Measurements from ENCODE around the gene DACH1. TPM values are rescaled to one million over a fixed set of nuclear protein-coding genes. Genes with fewer than 3 reads are reported as not detected.
A peak's percentile ranks its signal among the peaks of the same experiment; 100 is the strongest.
"Not testable (repeated sequence)": the region's sequence is repeated elsewhere in the genome, so short reads cannot be mapped to it uniquely, and the experiment has no call there.

DACH1 gene
- polyA plus RNA-seq, 3 donors = 101 to 114 (median 109) TPM

DNA sequence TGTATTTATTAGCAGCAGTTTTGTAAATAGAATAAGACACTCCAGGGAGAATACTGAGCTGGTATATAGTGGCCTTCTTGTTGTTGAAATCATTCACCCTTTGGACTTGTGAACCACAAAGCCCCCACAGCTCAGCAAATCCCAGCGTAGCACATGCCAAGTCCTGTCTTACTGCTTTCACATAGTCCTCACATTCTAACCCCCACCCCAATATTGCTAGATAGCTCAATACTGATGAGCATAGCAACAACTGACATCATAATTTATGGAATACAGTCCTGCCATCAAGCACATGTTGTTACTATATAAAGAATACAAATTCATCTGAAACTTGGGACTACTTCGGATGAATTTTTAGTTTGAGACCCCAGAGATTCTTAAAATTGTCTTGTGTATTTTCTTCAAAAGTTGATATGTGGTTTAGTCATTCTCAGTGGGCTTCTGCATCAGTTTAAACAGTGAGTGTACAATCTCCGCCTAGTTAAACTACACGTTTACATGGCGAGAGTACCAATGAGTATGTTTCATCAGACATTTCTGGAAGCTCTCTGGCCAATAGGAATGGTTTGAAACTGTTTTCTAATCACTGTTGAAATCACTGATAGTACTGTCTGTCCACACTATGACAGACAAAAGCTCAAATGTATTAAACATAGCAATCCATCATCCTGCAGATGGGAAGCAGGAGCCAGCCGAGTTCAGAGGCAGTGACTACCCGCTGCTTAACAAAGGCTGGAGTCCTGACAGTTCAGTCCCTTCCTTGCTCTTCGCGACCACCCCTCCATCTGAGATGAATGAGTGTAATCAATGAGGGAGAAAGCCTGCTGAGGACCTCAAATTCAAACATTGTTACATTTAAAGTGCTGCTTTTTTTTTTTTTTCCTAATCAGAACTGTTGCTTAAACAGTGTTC is 15.2 kb downstream of the DACH1 start:
- no peak for DNase-seq (ENCODE audit: extremely low read depth in 1 of 11, low read depth in 9 of 11, low spot score in 4 of 11)

DNA sequence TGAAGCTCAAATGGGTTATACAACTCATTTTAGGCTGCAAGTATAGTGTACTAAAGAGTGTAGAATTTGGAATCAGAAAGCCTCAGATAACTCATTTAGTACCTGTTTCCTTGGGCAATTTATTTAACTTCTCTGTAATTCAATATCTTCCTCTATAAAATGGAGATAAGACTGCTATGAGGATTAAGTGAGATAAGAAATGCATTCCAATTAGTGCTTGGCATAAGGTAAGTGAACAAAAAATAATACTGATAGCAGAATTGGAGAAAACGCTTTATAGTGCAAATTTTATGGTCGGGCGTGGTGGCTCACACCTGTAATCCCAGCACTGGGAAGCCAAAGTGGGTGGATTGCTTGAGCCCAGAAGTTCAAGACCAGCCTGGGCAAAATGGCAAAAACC is 25.0 kb downstream of the DACH1 start:
- no peak for DNase-seq (ENCODE audit: extremely low read depth in 1 of 11, low read depth in 9 of 11, low spot score in 4 of 11)

- no peak for DNase-seq (ENCODE audit: extremely low read depth in 1 of 11, low read depth in 9 of 11, low spot score in 4 of 11)
Observed at GRCh38 chr13:71838842-71839241, 28.2 kb downstream of the DACH1 start.

- not testable (repeated sequence) for DNase-seq (ENCODE audit: extremely low read depth in 1 of 11, low read depth in 9 of 11, low spot score in 4 of 11)
Observed at GRCh38 chr13:71837582-71837981, 29.4 kb downstream of the DACH1 start.

GRCh38 chr13:71831716-71832115 is 35.3 kb downstream of the DACH1 start:
- DNase-seq (ENCODE audit: extremely low read depth in 1 of 11, low read depth in 9 of 11, low spot score in 4 of 11) = peak; percentile 35 to 72 (median 46)

- no peak for DNase-seq (ENCODE audit: extremely low read depth in 1 of 11, low read depth in 9 of 11, low spot score in 4 of 11)
Observed at GRCh38 chr13:71830736-71831135, 36.3 kb downstream of the DACH1 start.

DNA sequence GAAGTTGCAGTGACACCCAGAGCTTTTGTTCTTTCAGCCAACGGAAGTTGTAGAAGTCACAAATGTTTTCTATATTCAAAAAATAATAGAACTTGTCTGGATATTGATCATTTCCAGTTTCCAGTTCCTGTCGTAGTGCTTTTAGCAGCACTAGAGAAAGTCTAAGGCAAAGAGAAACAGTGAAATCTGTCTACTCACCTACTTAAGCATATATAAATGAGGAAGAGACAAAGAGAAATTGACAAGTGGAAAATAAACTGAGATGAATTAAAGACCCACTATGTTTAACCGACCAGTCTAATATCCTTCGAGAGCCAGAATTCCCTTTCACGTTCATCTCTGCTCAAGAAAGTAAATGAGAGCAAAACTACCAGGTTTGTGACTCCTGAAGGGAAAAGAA is 36.7 kb downstream of the DACH1 start:
- DNase-seq (ENCODE audit: extremely low read depth in 1 of 11, low read depth in 9 of 11, low spot score in 4 of 11) = no peak

- DNase-seq (ENCODE audit: extremely low read depth in 1 of 11, low read depth in 9 of 11, low spot score in 4 of 11) = no peak
Observed at GRCh38 chr13:71829547-71829946, 37.5 kb downstream of the DACH1 start.

DNA sequence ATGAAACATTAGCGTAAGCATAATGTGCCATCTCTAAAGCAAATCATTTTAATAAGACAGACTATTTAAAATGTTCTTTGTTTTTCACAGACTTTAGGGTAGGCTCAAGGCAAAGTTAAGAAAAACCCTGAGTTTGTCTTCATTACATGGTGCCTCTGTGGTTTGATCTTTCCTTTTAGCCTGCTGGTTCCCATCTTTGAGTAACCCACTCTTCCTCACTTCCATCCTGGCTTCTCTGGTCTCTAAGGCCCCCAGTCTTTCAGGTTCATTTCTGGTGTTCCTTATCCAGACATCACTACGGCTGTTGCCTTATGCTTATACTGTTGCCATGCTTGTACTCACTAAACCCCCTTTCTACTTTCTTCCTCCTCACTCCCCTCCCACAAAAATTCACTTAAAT is 38.4 kb downstream of the DACH1 start:
- no peak for DNase-seq (ENCODE audit: extremely low read depth in 1 of 11, low read depth in 9 of 11, low spot score in 4 of 11)

- DNase-seq (ENCODE audit: extremely low read depth in 1 of 11, low read depth in 9 of 11, low spot score in 4 of 11) = no peak
Observed at GRCh38 chr13:71828117-71828516, 38.9 kb downstream of the DACH1 start.

DNA sequence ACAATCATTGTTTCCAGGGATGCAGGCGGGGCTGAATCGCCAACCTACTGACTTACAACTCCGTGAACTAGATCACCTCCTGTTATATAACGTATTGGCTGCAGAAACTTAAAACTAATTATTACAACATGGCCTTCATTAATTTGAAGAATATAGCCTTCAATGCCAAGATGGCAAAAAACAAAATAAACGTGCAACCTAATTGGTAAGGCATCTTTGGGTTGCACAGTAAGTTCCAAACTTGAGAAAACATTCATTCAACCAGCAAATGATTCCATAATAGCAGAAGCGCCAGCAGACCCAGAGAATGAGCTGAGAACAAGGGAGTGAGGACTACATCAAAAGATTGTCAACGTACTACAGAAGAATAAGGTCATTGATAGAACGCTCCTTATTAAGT is 39.8 kb downstream of the DACH1 start:
- no peak for DNase-seq (ENCODE audit: extremely low read depth in 1 of 11, low read depth in 9 of 11, low spot score in 4 of 11)

- no peak for DNase-seq (ENCODE audit: extremely low read depth in 1 of 11, low read depth in 9 of 11, low spot score in 4 of 11)
Observed at GRCh38 chr13:71820699-71821098, 46.3 kb downstream of the DACH1 start.

DNA sequence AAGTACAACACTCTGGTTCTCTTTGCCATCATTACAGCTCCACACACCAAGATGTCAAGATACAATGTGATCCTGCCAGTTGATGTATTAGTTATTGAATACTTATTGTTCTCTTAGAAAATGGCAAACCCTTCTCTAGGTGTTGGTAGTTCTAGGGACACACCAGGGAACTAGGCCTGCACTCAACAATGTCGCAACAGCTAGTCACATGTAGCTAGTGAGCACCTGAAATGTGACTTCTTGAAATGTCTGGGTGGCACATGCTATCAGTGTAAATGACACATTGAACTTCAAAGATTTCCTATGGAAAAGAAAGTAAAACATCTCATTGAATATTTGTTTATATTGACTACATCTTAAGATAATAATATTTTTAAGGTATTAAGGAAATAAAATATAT is 49.7 kb downstream of the DACH1 start:
- DNase-seq (ENCODE audit: extremely low read depth in 1 of 11, low read depth in 9 of 11, low spot score in 4 of 11) = no peak

DNA sequence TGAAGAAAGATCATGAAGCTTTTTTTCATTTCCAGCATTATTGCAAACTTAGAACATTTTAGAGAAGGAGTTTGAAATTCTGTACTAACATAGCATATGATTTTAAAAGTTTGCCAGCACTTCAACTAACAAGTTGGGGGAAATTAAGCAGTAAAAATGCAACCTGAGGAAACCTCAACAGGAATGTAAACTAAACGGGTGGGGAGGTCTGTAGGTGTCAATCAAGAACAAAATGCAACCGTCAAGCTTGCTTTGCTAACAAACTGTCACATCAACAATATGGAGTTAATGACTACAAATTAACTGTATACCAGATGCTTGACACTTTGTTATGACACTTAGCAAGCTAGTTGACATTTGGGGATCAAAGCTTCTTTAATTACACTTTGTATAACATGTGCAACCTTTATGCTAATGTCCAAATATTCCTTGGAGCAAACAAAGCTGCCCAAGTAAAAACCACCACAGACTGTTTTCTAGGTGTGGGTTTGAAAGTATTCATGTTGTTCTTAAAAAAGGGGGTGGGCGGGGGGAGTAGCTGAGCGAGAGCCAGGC is 52.1 kb downstream of the DACH1 start:
- DNase-seq (ENCODE audit: extremely low read depth in 1 of 11, low read depth in 9 of 11, low spot score in 4 of 11) = no peak

DNA sequence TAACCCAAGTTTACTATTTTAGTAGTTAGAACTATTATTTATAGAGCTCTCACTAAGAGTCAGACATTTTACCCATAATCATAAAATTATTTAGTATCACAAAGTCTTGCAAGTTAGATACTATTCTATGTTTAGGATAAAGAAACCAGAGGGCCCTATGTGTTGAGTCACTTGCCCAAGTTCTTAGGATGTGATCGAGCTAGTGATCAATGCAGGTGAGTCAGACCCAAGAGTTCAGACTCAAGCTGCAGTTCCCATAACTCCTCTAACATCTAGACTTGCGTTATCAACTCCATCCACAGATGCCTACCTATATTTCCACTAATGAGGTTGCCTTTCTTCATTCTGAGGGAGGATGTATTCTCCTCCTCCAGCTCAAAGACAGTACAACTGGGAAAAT is 53.8 kb downstream of the DACH1 start:
- DNase-seq (ENCODE audit: extremely low read depth in 1 of 11, low read depth in 9 of 11, low spot score in 4 of 11) = no peak

DNA sequence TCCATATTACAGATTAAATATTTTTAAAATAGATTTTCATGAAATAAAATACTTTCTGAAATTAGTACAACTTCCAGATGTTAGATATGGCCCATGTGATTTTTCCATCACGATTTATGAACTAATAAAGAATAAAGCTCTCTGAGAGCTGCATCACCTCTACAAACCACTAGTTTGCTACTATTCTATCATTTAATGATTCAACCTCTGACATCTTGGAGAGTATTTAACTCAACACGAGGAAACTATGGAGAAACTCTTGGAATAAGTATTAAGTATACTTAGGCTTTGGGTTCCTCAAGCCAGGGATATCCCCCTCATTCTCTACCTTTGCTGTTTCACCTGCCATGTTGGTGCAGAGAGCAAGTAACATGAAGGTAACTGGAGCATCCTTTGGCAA is 55.7 kb downstream of the DACH1 start:
- no peak for DNase-seq (ENCODE audit: extremely low read depth in 1 of 11, low read depth in 9 of 11, low spot score in 4 of 11)

DNA sequence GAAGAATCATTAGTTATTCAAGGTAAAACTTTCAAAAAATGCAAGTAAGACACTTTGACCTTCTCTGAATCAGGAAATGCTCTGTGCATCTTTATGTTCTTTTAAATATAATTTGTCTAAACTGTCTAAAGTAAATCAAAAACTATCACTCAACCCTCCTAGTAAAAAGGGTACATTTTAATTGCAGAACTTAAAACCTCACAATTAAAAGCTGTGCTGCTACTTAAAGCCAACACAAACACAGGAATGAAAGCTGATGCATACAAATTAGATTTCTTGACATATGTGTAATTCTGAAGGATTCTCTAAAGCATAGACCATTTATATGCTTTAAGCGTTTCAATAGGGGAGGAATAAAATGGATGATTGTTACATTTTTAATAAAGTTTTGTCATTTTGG is 58.3 kb downstream of the DACH1 start:
- DNase-seq (ENCODE audit: extremely low read depth in 1 of 11, low read depth in 9 of 11, low spot score in 4 of 11) = no peak

DNA sequence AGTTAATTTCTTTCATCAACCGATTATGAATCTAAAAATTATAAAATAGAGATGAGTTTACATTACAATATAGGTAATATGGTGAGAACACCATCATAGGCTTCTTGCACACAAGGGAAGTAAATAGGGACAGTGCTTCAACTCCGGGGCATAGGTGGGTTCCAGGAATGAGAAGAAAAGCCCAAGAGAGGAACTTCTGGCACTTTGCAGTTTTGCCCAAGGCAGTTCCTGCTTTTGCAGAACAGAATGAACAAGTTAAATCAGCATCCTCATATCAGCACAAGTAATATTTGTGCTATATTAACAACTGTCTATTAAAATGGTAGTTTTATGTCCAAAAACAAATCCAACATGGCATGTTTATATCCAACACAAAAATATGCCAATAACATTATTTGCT is 60.1 kb downstream of the DACH1 start:
- no peak for DNase-seq (ENCODE audit: extremely low read depth in 1 of 11, low read depth in 9 of 11, low spot score in 4 of 11)

DNA sequence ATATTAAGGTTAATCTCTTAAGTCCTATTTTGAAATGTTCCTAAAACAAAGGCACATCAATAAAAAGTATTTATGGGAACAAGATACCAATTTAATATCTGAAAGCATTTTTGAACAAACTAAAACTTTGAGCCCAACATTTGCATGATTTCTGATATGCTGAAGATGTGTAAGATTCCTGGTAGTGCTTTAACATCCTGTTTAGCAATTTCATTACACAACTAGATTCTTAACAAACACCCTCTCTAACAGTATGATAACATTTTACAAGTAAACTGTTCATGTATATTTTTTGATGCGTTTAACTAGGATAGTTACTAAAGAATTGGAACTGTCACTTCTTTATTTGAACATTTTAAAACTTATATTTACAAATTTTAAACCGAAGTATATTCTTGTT is 63.9 kb downstream of the DACH1 start:
- no peak for DNase-seq (ENCODE audit: extremely low read depth in 1 of 11, low read depth in 9 of 11, low spot score in 4 of 11)

GRCh38 chr13:71801781-71802180 is 65.2 kb downstream of the DACH1 start:
- no peak for DNase-seq (ENCODE audit: extremely low read depth in 1 of 11, low read depth in 9 of 11, low spot score in 4 of 11)
